Stomach (tissue), 9 donors: ENCODE measurements around the gene GRAMD2B. TPM values are rescaled to one million over a fixed set of nuclear protein-coding genes. Genes with fewer than 3 reads are reported as not detected.

Experiments used
- DNase-seq, 2 donors: peaks; one replicate each; pipeline versions ENCODE4 v3.0.0 to v3.0.0-alpha.2; 2013 to 2019
- H3K27ac ChIP-seq, 5 donors: fragments of 200-600 bp in 4 of 5; sonication (generic) in 4 of 5; one replicate each; pipeline ENCODE4 v1.5.1; 2013 to 2019; ENCODE audit warnings: mild to moderate bottlenecking in 1 of 5, moderate library complexity in 1 of 5
- H3K27me3 ChIP-seq, 3 donors: fragments of 200-600 bp; sonication (generic); one replicate each; pipeline ENCODE4 v1.5.1; 2017 to 2019; ENCODE audit warnings: mixed run types in 1 of 3
- H3K36me3 ChIP-seq, 4 donors: fragments of 200-600 bp; sonication (generic); 1 replicate in 3 of 4; 2 replicates in 1 of 4; pipeline ENCODE4 v1.5.1; 2016 to 2019
- H3K4me1 ChIP-seq, 4 donors: fragments of 200-600 bp; sonication (generic); one replicate each; pipeline ENCODE4 v1.5.1; 2016 to 2019
- H3K4me3 ChIP-seq, 4 donors: fragments of 200-600 bp; sonication (generic) in 3 of 4; one replicate each; pipeline ENCODE4 v1.5.1; 2016 to 2019; ENCODE audit warnings: mild to moderate bottlenecking in 1 of 4
- H3K9me3 ChIP-seq, 4 donors: fragments of 200-600 bp; sonication (generic); one replicate each; pipeline ENCODE4 v1.5.1; 2016 to 2019
- EP300 ChIP-seq: sonication (generic); formaldehyde crosslinking; IDR thresholded peaks from one replicate; pipeline ENCODE4 v1.6.1; 2017; ENCODE audit warnings: antibody characterized with exemption
- POLR2A ChIP-seq, 4 donors: fragments of 450-650 bp; IDR thresholded peaks; one replicate each; pipeline ENCODE4 v1.6.1; 2016; ENCODE audit warnings: antibody characterized with exemption in 4 of 4, control low read depth in 2 of 4, mild to moderate bottlenecking in 1 of 4, moderate library complexity in 1 of 4
- POLR2AphosphoS5 ChIP-seq, 3 donors: sonication (generic); formaldehyde crosslinking; IDR thresholded peaks; one replicate each; pipeline ENCODE4 v1.6.1; 2016; ENCODE audit warnings: antibody characterized with exemption in 3 of 3
- WGBS, 5 donors: extraction: QIAGEN DNeasy Blood & Tissue Kit in 3 of 5; methylation state at CpG; one replicate each; pipeline versions ENCODE4 v1.1.5 to v1.1.7; 2013 to 2018; 5-methylcytosine and 5-hydroxymethylcytosine counted together
- intact Hi-C: fragments of 100-400 bp; cut with DNase I; formaldehyde crosslinking; loops from one replicate; pipeline ENCODE4 v1.15.1; 2023; ENCODE audit warnings: low total_unique reads
- polyA plus RNA-seq, 3 donors: library from polyadenylated mRNA; stranded (reverse); fragments of 200-250 nt; gene quantifications; one replicate each; pipeline ENCODE4 v1.2.3, GENCODE V29; 2013
- total RNA-seq, 5 donors: library from RNA; depleted of rRNA; stranded (reverse); fragments of >200 nt; gene quantifications; one replicate each; pipeline versions ENCODE4 v1.1.0 to v1.2.3, GENCODE V29; 2014 to 2016
- TF ChIP-seq, protein P1 (sequence below), 7 experiments: fragments of 450-650 bp in 4 of 7; fragments of 200-600 bp in 3 of 7; sonication (generic) in 3 of 7; IDR thresholded peaks; one replicate each; pipeline ENCODE4 v1.5.1; 2016 to 2019; ENCODE audit warnings: antibody characterized with exemption in 7 of 7, control low read depth in 2 of 7, mild to moderate bottlenecking in 1 of 7
- donor health status: healthy with polysubstance abuse.
- donor health status: Bipolar disorder and iron deficiency.
- donor health status: healthy.

Gene GRAMD2B
- total and polyA plus RNA-seq, 8 donors: 5.7 to 69.6 (median 23.7) TPM

DNA sequence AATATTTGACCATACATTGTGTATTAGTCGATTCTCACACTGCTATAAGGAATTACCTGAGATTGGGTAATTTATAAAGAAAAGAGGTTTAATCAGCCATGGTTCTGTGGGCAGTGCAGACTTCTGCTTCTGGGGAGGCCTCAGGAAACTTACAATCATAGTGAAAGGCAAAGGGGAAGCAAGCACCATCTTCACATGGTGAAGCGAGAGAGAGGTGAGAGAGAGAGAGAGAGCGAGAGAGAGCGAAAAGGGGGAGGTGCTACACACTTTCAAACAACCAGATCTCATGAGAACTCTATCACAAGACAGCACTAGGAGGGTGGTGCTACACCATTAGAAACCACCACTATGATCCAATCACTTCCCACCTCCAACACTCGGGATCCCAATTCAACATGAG lies 4.1 kb upstream of the GRAMD2B start:
- intact Hi-C loops: no loop called here
- WGBS, 5 donors: 86 to 96% (median 91%) methylated on average over 5 of the region's 5 CpGs
- no peak overlapping the region for H3K27ac ChIP-seq
- no peaks in the 10 kb centered on the region for H3K36me3 ChIP-seq
- no peak overlapping the region for H3K4me3 ChIP-seq
- no peaks in the 10 kb centered on the region for H3K27me3 ChIP-seq
- TF ChIP-seq POLR2A (IDR thresholded peaks at IDR 0.05) (no peak), EP300 (no peak), POLR2AphosphoS5 (IDR thresholded peaks at IDR 0.05) (no peak)
- TF ChIP-seq, protein P1, sequence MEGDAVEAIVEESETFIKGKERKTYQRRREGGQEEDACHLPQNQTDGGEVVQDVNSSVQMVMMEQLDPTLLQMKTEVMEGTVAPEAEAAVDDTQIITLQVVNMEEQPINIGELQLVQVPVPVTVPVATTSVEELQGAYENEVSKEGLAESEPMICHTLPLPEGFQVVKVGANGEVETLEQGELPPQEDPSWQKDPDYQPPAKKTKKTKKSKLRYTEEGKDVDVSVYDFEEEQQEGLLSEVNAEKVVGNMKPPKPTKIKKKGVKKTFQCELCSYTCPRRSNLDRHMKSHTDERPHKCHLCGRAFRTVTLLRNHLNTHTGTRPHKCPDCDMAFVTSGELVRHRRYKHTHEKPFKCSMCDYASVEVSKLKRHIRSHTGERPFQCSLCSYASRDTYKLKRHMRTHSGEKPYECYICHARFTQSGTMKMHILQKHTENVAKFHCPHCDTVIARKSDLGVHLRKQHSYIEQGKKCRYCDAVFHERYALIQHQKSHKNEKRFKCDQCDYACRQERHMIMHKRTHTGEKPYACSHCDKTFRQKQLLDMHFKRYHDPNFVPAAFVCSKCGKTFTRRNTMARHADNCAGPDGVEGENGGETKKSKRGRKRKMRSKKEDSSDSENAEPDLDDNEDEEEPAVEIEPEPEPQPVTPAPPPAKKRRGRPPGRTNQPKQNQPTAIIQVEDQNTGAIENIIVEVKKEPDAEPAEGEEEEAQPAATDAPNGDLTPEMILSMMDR (IDR thresholded peaks at IDR 0.05): no peak
- no peak for DNase-seq
- H3K9me3 ChIP-seq: no peaks in the 10 kb centered on the region
- H3K4me1 ChIP-seq: peaks cover 21 to 36% (median 31%) of the 10 kb centered on the region in 4 donors

DNA sequence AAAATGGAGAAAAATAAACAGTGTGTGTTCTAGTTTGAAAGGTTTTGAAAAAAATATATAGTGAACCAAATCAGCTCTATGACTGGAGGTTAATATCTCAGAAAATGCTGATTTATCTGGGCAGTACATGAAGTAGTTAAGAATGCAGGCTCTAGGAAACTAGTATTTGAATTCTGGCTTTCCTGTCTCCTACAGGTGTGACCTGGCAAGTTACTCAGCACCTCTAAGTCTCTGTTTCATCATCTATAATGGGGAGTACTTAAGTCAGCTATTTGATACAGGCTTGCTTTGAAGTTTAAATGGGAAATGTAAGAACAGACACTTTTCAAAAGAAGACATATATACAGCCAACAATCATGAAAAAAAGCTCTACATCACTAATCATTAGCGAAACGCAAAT lies 5.2 kb downstream of the GRAMD2B start:
- intact Hi-C loops: no loop called here
- TF ChIP-seq POLR2AphosphoS5 (IDR thresholded peaks at IDR 0.05): no peak
- TF ChIP-seq, protein P1 (IDR thresholded peaks at IDR 0.05): no peak
- TF ChIP-seq EP300: no peak
- no peak for TF ChIP-seq POLR2A (IDR thresholded peaks at IDR 0.05)
- DNase-seq: no peak
- no peak overlapping the region for H3K4me3 ChIP-seq
- H3K36me3 ChIP-seq: peaks cover 0 to 17% (median 2%) of the 10 kb centered on the region in 4 donors
- peaks cover 0 to 33% (median 18%) of the 10 kb centered on the region in 4 donors for H3K4me1 ChIP-seq
- 18 to 96% (median 34%) methylated on average over 2 of the region's 2 CpGs for WGBS, 5 donors
- H3K27ac ChIP-seq: no peak overlapping the region
- no peaks in the 10 kb centered on the region for H3K9me3 ChIP-seq
- H3K27me3 ChIP-seq: no peaks in the 10 kb centered on the region

- TF ChIP-seq, protein P1 (IDR thresholded peaks at IDR 0.05): no peak
- TF ChIP-seq EP300 (no peak), POLR2AphosphoS5 (IDR thresholded peaks at IDR 0.05) (no peak), POLR2A (IDR thresholded peaks at IDR 0.05) (no peak)
- Histone ChIP-seq H3K4me1 (peaks cover 0 to 15% (median 6%) of the 10 kb centered on the region in 4 donors), H3K4me3 (no peak overlapping the region), H3K9me3 (no peaks in the 10 kb centered on the region), H3K36me3 (peaks cover 0 to 17% (median 2%) of the 10 kb centered on the region in 4 donors), H3K27ac (no peak overlapping the region), H3K27me3 (no peaks in the 10 kb centered on the region)
- no peak for DNase-seq
- intact Hi-C loops: no loop called here
These were observed 7.4 kb downstream of the GRAMD2B start for GRCh38 chr5:126430631-126431030.

DNA sequence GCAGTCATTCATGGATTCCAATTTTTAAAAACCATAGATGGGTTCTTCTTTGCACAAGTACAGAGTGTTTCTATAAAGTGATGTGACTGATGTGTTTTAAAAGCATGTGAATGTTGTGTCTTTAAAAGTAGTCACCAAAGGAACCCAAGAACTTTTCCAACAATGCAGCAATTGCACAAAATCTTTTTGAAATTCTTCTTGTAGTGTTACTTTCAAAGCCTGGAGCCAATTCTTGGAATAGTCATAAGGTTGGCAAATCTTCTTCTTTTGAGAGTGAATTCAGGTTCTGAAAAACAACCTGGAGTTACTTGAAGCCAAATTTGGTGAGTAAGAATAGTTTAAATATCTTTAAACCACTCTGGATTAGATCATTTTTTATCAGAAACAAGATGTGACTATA lies 10.5 kb downstream of the GRAMD2B start:
- Histone ChIP-seq H3K36me3 (peaks cover 0 to 27% (median 17%) of the 10 kb centered on the region in 4 donors), H3K9me3 (no peaks in the 10 kb centered on the region), H3K27ac (no peak overlapping the region), H3K4me3 (no peak overlapping the region), H3K4me1 (peaks cover 0 to 11% (median 3%) of the 10 kb centered on the region in 4 donors), H3K27me3 (no peaks in the 10 kb centered on the region)
- DNase-seq: no peak
- TF ChIP-seq POLR2A (IDR thresholded peaks at IDR 0.05) (no peak), POLR2AphosphoS5 (IDR thresholded peaks at IDR 0.05) (no peak), EP300 (no peak)
- TF ChIP-seq, protein P1 (IDR thresholded peaks at IDR 0.05): no peak
- intact Hi-C loops: no loop called here
